Astrocyte (in vitro differentiated cells and primary cell): ENCODE results near the gene FHAD1. TPM values are rescaled to one million over a fixed set of nuclear protein-coding genes. Genes with fewer than 3 reads are reported as not detected.

Experiments
- DNase-seq: peaks from one replicate; pipeline ENCODE4 v3.0.0-alpha.2; 2010; ENCODE audit warnings: low read depth
- FAIRE-seq: peaks from 2 replicates; lab custom pipeline; 2011; peaks lifted over from hg19 to GRCh38; lab: Jason Lieb, UNC
- H2AFZ ChIP-seq: 2 replicates; pipeline ENCODE4 v1.6.0; 2012; ENCODE audit warnings: low read depth, low read length, inconsistent platforms
- H3K27ac ChIP-seq: 2 replicates; pipeline ENCODE4 v1.5.1; 2011; ENCODE audit warnings: low read depth, low read length, inconsistent platforms
- H3K27me3 ChIP-seq: 2 replicates; pipeline ENCODE4 v1.6.0; 2011; ENCODE audit warnings: low read length, inconsistent platforms; ENCODE audit not compliant: insufficient read depth
- H3K36me3 ChIP-seq: 2 replicates; pipeline ENCODE4 v1.5.1; 2011; ENCODE audit warnings: low read length, inconsistent platforms; ENCODE audit not compliant: insufficient read depth
- H3K4me1 ChIP-seq: 2 replicates; pipeline ENCODE4 v1.5.1; 2011; ENCODE audit warnings: low read length, inconsistent platforms; ENCODE audit not compliant: insufficient read depth
- H3K4me2 ChIP-seq: 2 replicates; pipeline ENCODE4 v1.6.0; 2012; ENCODE audit warnings: low read length, inconsistent platforms
- H3K4me3 ChIP-seq: 2 replicates; pipeline ENCODE4 v1.5.1; 2011; ENCODE audit warnings: low read depth, mild to moderate bottlenecking, low read length, inconsistent platforms; ENCODE audit not compliant: insufficient read depth
- H3K79me2 ChIP-seq: 2 replicates; pipeline ENCODE4 v1.6.0; 2012; ENCODE audit warnings: mild to moderate bottlenecking, low read length, inconsistent platforms; ENCODE audit not compliant: insufficient read depth
- H3K9ac ChIP-seq: 2 replicates; pipeline ENCODE4 v1.6.0; 2012; ENCODE audit warnings: mild to moderate bottlenecking, low read length, inconsistent platforms
- H3K9me3 ChIP-seq: 2 replicates; pipeline ENCODE4 v1.5.1; 2012; ENCODE audit warnings: low read depth, mild to moderate bottlenecking, low read length, inconsistent platforms; ENCODE audit not compliant: insufficient read depth
- H4K20me1 ChIP-seq: 2 replicates; pipeline ENCODE4 v1.6.0; 2012; ENCODE audit warnings: low read length, inconsistent platforms; ENCODE audit not compliant: insufficient read depth
- H3K27ac Mint-ChIP-seq: one replicate; pipeline ENCODE4 v1.8.0; 2021; ENCODE audit warnings: mild to moderate bottlenecking, mixed read lengths; ENCODE audit not compliant: unreplicated experiment
- H3K27me3 Mint-ChIP-seq: one replicate; pipeline ENCODE4 v1.8.0; 2021; ENCODE audit warnings: low read depth, mixed read lengths; ENCODE audit not compliant: unreplicated experiment
- H3K36me3 Mint-ChIP-seq: one replicate; pipeline ENCODE4 v1.8.0; 2021; ENCODE audit warnings: low read depth, mixed read lengths; ENCODE audit not compliant: unreplicated experiment
- H3K4me1 Mint-ChIP-seq: one replicate; pipeline ENCODE4 v1.8.0; 2021; ENCODE audit warnings: low read depth, mixed read lengths; ENCODE audit not compliant: unreplicated experiment
- H3K4me3 Mint-ChIP-seq: one replicate; pipeline ENCODE4 v1.8.0; 2021; ENCODE audit warnings: mild to moderate bottlenecking, moderate library complexity, mixed read lengths; ENCODE audit not compliant: unreplicated experiment
- H3K9me3 Mint-ChIP-seq: one replicate; pipeline ENCODE4 v1.8.0; 2021; ENCODE audit warnings: mild to moderate bottlenecking, mixed read lengths; ENCODE audit not compliant: unreplicated experiment
- CTCF ChIP-seq: IDR thresholded peaks from 2 replicates; pipeline ENCODE4 v1.5.1; 2011; ENCODE audit warnings: low read depth, mild to moderate bottlenecking, inconsistent platforms, low read length, moderate library complexity; ENCODE audit not compliant: insufficient read depth
- EZH2 ChIP-seq: IDR thresholded peaks from 2 replicates; pipeline ENCODE4 v1.6.1; 2012; ENCODE audit warnings: mild to moderate bottlenecking, low read length, inconsistent platforms; ENCODE audit not compliant: insufficient read depth
- total RNA-seq: library from RNA; stranded (reverse); gene quantifications from 2 replicates; pipeline ENCODE4 v1.2.1, GENCODE V29; 2021

Gene FHAD1
- total RNA-seq, 1 donor from 2014 or later = 0.25 TPM

- H3K36me3 Mint-ChIP-seq = peaks cover 2% of the 10 kb centered on the region
- no peak overlapping the region for H2AFZ ChIP-seq
- H3K4me3 Mint-ChIP-seq = no peak overlapping the region
- H3K4me3 ChIP-seq = no peak overlapping the region
- H3K27me3 ChIP-seq = no peaks in the 10 kb centered on the region
- DNase-seq = no peak
- H3K27ac Mint-ChIP-seq = no peak overlapping the region
- no peak for FAIRE-seq
- H3K4me1 ChIP-seq = peaks cover 31% of the 10 kb centered on the region
- no peak overlapping the region for H3K27ac ChIP-seq
- H4K20me1 ChIP-seq = no peaks in the 10 kb centered on the region
- peaks cover 21% of the 10 kb centered on the region for H3K27me3 Mint-ChIP-seq
- peaks cover 1% of the 10 kb centered on the region for H3K9me3 Mint-ChIP-seq
- no peaks in the 10 kb centered on the region for H3K36me3 ChIP-seq
- TF ChIP-seq CTCF (no peak), EZH2 (no peak)
- no peaks in the 10 kb centered on the region for H3K9me3 ChIP-seq
- H3K4me2 ChIP-seq = peak overlapping the region; percentile 17
- no peak overlapping the region for H3K9ac ChIP-seq
- H3K4me1 Mint-ChIP-seq = peaks cover 22% of the 10 kb centered on the region
- no peaks in the 10 kb centered on the region for H3K79me2 ChIP-seq
These were observed 107.0 kb downstream of the FHAD1 start for GRCh38 chr1:15353839-15354579.

GRCh38 chr1:15354580-15354965 is 107.5 kb downstream of the FHAD1 start:
- FAIRE-seq = no peak
- no peak overlapping the region for H3K27ac Mint-ChIP-seq
- no peak overlapping the region for H3K27ac ChIP-seq

More at GRCh38 chr1:15354580-15354965, 107.5 kb downstream of the FHAD1 start:
- DNase-seq = peak; percentile 33
- no peak for TF ChIP-seq CTCF
- no peak for TF ChIP-seq EZH2
- peaks cover 22% of the 10 kb centered on the region for H3K4me1 Mint-ChIP-seq
- peaks cover 1% of the 10 kb centered on the region for H3K9me3 Mint-ChIP-seq
- peaks cover 23% of the 10 kb centered on the region for H3K27me3 Mint-ChIP-seq
- no peak overlapping the region for H3K4me3 Mint-ChIP-seq
- H3K4me1 ChIP-seq = peaks cover 31% of the 10 kb centered on the region
- H3K36me3 Mint-ChIP-seq = peaks cover 2% of the 10 kb centered on the region
- no peak overlapping the region for H2AFZ ChIP-seq
- H3K9me3 ChIP-seq = no peaks in the 10 kb centered on the region
- H3K36me3 ChIP-seq = no peaks in the 10 kb centered on the region
- no peaks in the 10 kb centered on the region for H3K79me2 ChIP-seq
- H3K4me3 ChIP-seq = no peak overlapping the region
- no peaks in the 10 kb centered on the region for H4K20me1 ChIP-seq
- no peaks in the 10 kb centered on the region for H3K27me3 ChIP-seq
- no peak overlapping the region for H3K9ac ChIP-seq
- H3K4me2 ChIP-seq = peak overlapping the region; percentile 17
